Epidermal melanocyte (primary cell): ENCODE results near the gene GMDS.

Experiments
- DNase-seq: peaks from one replicate; pipeline ENCODE4 v3.0.0; 2011; ENCODE audit warnings: low spot score; ENCODE audit not compliant: insufficient read length

The GMDS gene

DNA sequence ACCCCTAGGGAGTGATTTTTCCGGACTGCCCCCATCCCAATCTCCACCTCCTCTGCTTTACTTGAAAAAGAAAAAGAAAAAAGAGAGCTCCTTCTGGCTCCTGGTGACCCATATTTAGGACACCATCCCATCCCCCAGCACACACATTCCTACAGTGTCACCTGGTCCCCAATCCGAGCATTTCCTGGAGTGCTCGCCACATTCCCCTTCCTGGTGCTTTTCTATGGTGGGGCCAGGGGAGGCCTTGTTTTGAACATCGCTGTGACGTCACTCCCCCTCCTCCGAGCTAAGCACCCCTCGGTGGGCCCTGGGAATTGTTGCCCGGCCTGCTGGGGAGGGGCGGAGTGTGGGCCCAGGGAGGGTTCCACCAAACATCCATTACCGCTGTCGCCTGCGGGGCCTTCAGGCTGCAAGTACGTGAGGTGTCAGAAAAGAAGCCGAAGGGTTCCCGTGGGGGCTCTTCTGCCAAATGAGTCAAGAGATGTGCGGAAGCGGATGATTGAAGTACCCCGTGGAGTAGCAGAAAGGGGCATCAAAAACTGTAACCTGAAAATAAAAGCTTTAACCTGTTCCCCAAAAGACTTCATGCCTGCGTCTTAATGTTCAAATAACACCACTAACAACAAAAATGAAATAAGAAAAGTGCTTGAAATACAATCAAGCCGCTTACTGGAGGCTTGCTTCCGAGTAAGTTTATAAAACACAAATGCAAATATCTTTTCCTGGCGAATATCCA is 638.5 kb downstream of the GMDS start:
- DNase-seq, result no peak

DNA sequence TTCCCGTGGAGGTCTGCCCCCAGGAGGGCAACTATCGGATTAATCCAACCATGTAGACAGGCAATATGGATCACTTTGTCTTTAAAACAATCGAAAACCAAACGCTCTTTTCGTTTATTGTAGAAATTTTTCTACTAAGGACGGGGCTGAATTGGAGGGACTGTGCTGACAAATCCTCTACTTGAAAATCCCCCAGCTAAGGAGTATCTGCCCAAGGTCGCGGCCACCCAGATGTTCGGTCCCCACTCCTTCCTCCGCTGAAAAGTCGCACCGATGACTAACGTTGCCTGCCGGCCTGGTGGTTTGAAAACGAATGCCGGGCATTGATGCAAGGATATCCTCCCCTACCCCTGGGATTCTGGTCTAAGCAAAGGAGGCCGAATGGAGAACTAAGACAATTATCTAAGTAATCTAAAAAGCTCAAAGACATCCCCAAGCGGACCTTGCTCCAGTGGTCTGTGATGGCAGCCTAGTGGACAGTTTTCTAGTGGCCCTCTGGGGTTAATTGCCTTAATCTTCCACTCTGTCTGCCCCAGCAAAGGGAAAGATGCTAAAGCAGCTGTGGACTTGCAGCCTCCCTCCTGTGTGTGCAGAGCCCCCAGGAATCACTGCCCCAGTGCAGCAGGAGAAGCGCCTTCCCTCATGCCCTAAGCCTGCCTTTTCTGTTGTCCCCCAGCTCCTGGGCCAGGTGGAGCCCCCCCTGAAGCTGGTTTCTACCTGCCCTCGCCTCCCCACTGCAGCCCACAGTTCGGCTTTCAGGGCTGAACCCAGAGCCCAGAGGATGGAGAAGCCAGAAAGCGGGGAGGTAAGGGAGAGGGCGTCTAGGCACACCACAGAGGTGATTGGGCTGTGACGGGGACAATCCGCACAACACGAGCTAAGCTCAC is 639.3 kb downstream of the GMDS start:
- no peak for DNase-seq

DNA sequence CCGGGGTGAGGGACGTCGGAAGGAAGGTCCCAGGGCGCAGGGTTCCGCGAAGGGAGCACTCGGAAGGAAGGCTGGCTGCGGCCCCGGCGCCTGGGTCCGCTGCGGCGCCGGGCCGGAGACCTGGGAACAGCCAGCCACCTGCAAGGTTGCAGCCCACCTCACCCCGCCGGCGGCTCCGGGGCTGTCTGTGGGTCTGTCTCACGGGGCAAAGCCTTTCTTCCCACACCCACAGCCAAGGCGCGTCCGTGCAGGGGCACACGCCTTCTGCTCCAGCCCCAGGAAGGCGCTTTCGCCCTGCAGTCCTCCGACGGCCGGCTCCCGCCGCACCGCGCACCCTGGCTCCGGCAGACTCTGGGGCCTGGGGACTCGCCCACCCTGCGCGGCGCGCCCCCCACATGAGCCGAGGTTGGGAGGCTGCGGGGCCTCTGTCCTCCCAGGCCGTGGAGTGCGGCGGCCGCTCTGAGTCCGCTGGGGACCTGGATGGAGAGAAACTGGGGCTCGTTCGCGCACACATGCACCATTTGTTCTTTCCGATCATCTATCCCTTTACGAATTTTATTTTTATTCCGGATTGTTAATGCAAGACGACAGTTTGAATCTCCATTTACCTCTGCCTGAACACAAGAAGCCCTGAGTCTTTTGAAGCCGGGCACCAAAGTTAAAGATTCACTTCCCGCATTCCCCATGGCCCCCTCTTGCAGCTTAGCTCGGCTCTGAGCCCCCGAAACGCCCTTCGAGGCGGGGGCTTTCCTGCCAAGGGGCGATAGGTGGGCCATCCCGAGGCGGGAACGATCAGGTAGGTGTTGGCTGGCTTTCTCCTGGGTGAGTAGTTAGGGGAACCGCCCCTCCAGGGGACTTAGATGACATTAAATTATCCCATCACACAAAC is 640.2 kb downstream of the GMDS start:
- no peak for DNase-seq

DNA sequence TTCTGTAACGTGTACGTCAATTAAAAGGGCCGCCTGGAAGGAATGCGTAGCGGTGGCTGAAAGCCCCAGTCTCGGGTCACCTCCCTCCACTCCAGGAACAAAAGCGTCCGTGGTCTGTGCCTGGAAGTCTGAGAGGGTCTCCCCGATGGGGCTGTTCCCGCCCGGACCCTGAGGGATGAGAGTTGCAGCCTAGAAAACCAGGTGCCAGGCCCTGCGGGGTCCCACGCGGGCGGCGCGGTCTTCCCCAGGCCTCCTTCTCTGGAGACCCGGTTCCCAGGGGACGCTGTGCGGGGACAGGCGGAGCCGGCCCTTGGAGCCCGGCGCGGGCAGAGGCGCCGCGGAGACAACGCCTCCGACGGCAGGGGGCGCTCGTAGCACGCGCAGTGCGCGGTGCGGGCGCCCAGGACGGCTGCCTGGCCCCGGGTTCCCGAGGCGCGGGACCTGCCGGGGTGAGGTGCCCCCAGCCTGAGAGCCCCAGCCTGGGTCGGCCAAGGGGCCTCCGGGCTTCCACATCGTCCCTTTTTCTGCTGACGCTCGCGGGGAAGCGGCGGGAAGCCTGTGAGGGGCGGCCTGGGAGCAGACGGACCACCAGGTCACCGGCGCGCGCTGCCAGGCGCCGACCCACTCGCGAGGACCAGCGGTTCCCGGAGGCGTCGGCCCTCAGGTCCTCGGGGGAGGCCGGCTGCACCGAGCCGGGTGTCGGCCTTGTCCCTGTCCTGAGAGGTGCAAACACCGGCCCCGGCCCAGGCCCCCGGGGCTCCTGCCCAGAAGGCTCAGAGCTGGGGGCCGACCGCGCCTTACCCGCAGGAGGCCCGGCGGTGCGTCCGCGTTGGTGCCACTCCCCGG is 641.0 kb downstream of the GMDS start:
- DNase-seq, result no peak

DNA sequence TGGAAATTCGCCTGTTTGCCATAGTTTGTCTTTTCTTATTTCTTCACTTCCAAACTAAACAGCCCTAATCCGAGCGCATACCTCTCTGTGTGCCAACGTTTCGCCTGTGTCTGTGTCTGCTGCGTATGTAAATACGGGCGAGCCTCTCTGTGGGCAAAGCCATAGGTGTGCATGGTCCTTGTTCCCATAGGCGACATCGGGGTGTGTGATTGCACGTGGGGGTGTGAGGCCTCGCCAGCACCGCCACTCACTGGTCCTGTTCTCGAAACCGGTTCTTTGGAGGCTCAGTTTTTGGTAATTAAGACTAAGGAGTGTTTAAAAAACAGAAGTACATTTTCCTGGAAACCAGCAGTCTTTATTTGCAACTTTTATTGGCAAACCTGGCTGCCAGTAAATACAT is 641.7 kb downstream of the GMDS start:
- DNase-seq, result no peak

DNA sequence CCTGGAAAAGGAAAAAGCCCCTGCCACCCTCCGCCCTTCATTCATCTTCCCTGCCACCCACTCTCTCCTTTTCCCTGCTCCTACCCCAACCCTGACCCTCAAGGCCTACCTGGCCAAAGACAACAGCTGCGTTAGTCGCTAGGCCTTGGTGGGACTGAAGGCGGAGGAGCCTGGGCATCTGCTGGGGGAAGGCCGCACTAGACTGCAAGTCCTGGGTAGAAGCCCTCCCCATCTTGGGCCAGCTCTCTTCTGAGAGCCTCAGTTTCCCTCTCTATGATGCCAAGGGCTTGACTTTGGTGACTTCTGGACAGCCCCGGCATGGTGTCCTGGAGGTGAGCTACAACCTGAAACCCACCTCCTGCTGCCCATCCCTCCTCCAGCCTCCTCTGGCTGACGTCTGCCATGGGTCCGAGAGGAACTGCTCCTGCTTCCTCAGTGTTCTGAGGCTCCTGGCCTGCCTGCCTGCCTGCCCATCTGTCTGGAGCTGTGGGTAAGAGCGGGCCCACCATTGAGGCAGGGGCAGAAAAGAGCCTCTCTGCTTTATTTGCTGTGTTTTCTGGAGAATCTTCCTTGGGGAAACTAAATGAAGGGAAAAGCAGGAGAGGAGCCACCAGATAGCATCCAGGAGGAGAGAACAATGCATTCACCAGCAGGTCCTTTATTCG is 643.2 kb downstream of the GMDS start:
- DNase-seq, result no peak

DNA sequence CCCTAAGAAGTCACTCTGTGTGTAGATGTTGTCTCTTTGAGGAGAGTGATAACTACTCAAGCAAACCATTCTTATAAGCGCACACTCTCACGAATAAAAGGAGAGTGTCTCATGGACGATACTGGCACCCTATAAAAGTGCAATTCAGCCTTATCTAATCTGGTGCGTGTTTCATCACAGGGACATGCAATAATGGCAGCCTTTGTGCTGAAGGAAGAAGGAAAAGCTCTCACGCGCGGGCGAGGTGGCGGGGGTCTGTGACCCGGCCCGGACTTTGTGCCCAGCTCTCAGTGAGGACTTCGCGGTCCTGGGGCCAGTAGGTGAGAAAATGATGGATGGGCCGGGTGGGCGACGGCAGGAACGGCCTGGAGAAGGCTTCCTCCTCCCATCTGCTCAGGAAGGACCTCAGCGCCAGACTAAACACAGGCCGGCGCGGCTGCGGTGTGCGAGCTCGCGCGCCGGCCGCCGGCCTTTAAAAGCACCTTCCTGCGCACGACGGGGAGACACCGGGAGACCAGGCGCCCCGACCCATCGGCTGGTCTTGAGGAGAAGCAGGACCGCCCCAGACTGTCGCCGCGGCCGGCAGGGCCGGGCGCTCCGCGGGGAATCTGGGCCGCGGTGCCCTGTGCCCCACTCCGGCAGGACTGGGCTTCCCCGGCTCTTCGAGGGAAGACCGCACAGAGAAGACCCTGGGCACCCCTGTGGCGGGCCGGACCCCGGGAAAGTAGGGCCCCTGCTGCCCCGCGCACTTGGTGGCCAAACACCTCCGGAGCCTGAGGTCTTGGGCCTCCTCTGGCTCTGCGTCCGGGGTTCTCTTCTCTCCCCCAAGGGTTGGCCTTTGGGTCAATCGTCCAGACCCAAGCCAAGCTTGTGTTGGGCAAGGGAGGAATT is 644.0 kb downstream of the GMDS start:
- no peak for DNase-seq

DNA sequence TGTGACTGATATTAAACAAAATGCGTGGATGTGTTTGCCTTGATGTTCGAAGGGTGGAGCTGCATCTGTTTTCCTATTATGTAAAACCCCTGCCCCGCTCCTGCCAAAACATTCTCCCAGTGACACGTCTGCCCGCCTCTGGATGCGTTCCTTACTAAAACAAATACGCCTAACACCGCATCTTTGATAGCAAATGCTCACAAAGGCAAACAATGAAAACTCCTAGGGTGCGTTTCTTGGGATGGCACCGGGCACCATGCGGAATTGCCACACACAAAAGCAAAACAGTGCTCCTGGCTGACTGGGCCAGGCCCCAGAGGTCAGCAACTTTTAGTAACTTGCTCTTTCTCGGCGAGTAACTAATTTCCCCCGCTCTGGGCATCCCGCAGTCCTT is 644.6 kb downstream of the GMDS start:
- DNase-seq, result no peak

DNA sequence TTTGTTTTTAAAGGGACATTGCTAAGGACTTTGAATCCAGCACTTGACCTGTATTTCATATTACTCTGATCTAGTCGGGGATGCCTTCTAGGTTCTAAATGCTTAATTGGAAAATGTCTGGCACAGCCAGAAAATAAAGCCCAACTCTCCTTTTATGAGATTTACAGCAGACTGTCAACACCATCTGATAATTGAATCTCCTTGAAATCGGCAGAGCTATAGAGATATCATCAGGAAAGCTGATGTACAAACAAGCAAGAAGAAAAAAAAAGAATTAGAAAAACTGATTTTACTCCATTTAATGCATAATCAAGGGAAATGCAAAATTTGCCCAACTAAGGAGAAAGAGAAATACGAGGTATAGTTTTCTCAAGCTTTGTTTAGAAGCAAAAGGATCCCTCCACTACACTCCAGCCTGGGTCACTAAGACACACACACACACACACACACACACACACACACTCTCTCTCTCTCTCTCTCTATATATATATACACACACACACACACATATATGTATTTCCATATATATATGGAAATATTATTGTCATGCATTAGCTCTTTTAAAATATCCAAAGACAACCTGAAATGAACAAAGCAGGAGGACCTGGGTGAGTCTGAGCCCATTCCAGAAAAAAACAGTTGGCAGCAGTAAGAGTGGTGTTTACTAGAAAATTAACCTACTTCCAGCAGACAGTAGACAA is 645.2 kb downstream of the GMDS start:
- DNase-seq, result no peak

DNA sequence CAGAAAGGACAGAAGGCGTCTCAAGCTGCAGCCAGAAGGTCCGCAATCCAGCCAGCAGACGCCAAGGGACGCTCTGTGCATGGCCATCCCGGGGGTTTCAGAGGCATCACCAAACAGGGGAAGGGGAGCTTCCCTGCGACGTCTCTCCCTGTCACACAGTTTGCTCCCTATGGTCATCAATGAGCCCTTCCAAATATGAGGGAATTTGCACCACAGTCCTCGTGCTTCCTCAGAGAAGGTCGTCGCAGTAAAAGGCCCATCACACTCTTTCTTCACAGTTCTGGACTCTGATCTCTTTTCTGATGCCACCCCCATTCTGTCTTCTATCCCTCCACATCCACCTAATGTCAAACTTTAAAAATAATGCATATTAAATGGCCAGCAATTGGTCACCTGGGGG is 645.9 kb downstream of the GMDS start:
- no peak for DNase-seq

DNA sequence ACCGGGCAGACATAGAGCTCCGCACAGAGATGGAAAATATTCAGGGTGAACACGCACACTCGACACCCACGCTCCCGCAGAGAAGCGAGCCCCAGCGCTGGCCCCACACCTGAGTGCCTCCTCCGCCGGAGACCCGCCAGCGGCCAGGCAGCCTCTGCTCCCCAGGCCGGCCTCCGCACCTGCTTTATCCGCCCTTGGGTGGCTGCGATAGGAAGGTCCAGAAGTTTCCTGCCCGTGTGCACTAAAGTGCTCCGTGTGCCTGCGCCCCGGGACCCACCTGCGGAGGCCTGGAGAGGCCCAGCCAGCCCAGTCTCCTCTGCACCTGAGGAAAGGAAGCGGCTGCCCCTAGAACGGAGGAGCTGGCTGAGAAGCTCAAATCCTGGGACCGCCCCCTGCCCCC is 646.5 kb downstream of the GMDS start:
- no peak for DNase-seq

DNA sequence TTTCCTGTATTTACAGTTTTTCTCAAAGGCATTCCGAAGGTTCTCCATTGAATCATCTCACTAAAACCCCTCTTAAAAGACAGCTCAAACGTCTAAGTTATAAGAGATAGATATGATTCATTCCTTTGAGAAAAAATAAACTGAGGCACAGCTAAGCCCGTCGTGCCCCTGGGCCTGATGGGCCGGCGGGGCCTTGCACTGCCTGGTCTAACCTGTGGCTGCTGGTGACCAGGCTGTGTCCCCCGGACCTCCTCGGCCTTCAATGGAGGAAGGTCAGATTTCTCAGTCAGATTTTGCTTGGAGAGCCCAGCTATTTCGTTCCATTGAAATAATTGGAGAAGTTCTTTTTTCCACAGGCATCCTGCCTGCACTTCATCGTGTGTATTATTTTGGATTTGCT is 647.0 kb downstream of the GMDS start:
- no peak for DNase-seq

DNA sequence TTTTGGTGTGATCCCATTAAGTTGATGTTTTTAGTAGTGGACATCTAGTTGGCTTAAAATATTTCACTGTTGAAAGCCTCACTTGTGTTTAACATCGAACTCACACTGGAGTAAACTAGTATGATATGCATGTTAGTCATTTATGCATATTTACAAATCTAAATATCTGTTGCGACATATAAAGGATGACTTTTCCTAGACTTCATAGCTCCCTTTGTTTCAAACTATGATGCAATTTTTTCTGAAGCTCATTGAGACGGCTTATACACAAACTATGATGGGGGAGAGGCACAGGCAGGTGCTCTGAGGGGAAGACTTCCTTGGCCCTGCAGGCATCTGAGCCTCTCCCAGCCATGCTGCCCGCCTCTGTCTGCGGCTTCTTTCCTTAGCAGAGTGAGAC is 647.5 kb downstream of the GMDS start:
- no peak for DNase-seq

DNA sequence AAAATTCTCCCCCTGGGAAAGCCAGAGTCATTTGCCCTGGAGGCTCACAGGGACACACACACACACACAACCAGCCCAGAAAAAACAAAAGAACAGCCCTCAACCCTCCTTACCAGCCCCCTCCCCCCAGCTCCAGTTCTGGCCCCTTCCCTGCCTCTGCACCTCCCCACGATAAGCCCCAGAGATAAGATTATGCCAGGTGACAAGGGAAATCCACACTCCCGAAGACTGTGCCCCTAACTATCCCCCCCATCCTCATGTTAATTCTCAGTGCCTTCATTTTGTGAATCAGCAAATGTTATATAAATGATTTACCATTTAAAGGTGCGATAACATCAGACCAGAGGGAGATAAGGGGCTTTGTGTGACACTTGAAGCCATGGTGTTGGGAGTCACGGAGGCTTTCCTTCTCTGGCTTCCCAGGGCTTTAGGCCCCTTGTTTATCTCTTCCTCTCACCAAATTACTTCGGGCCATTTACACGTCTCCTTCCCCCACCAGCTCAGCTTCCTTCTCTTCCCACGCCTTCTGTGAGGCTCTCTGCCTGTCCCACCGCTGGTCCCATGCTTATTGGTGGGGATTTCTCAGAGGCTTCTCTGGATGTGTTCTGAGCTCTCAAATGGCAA is 648.2 kb downstream of the GMDS start:
- DNase-seq, result no peak

DNA sequence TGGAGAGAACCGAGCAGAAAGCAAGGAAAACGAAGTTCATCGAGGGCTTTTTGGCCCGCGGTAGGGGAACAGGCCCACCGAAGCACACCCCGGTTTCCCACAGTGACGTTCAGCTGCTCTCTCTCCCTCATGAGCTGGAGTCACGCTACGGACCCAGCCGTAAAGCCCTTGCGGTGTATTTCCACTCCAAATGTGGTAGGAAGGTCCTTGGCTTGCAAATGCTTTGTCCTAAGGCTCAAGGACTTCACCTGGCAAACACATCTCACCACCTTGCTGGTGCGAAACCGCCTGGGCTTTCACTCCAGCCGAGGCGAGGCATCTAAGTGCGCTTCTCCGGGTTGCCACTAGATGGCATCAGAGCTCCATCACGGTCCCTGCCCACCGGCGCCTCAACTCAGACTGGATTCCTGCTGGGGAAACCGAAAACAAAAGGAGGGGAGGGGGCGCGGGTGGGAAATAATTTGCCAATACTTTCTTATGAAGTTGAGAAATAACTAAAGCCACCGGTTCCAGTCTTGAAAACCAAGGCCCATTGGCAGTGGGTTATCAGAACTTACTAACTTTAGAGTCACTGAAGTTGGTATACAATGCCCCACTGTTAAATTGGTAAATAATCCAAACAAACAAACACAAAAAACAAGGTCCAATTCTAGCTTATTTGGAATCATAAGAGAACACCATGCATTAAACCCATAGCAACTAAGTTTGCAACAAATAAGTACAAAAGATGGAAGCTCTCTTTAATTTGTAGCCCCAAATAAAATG is 649.1 kb downstream of the GMDS start:
- DNase-seq, result no peak

DNA sequence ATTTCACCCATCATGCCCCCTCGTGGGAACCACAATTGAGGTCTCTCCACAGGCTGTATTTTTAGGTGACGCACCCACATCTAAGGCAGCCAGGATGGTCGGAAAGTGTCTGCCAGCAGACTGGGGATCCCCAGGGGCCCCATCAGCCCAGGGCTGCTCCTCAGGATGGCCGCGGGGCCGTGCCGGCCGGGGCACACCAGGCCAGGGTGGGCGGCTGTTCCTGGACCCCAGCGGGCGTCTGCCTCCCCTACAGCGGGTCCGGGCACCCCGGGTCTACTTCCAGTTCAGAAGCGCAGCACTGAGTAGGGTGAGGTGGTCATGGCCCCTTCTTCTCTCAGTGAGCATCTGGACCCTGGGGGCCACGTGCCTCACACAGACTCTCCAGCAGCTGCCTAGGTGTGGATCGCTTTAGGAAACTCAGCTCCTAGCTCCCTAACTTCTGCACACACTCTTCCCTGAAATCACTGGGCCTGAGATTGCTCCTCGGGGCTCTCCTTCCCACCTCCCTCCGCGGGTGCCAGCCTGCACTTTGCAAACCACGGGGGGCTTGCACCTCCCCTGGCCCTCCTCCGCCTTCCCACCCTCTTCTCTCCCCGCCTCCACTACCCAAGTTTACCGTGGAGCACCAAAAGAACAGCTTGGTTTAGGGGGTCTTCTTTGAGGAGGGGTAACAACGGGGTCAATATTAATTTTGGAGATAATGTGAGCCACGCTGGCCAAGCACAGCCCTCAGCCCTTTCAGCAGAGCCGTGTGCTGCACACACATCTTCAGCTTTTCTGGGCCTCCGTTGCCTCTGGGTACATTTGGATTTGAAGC is 649.9 kb downstream of the GMDS start:
- no peak for DNase-seq
